H9 (cell line): ENCODE measurements around the gene CSRP1. TPM values are rescaled to one million over a fixed set of nuclear protein-coding genes. Genes with fewer than 3 reads are reported as not detected.

Experiments used
- DNase-seq: peaks from one replicate; pipeline ENCODE4 v3.0.0-alpha.2; 2017
- H2AFZ ChIP-seq: one replicate; pipeline ENCODE4 v1.6.1; 2013; ENCODE audit warnings: mild to moderate bottlenecking, low read length, control low read depth, moderate library complexity
- H2AK5ac ChIP-seq: 2 replicates; pipeline ENCODE4 v1.6.1; 2013; ENCODE audit warnings: low read length, control low read depth, mixed read lengths; ENCODE audit not compliant: insufficient read length
- H2BK120ac ChIP-seq: one replicate; pipeline ENCODE4 v1.6.1; 2013; ENCODE audit warnings: low read depth, mild to moderate bottlenecking, low read length, control low read depth, inconsistent platforms; ENCODE audit not compliant: poor library complexity, severe bottlenecking
- H2BK12ac ChIP-seq: 2 replicates; pipeline ENCODE4 v1.6.1; 2013; ENCODE audit warnings: low read length, control low read depth, mixed read lengths, low read depth; ENCODE audit not compliant: insufficient read length
- H2BK15ac ChIP-seq: 2 replicates; pipeline ENCODE4 v1.6.1; 2013; ENCODE audit warnings: low read depth, low read length, control low read depth
- H2BK20ac ChIP-seq: one replicate; pipeline ENCODE4 v1.6.1; 2013; ENCODE audit warnings: low read depth, mild to moderate bottlenecking, low read length, control low read depth, inconsistent platforms; ENCODE audit not compliant: poor library complexity, severe bottlenecking
- H2BK5ac ChIP-seq: 2 replicates; pipeline ENCODE4 v1.6.1; 2013; ENCODE audit warnings: low read length, control low read depth, mixed read lengths; ENCODE audit not compliant: insufficient read length
- H3K14ac ChIP-seq: 2 replicates; pipeline ENCODE4 v1.6.1; 2013; ENCODE audit warnings: low read length, control low read depth; ENCODE audit not compliant: insufficient read depth
- H3K18ac ChIP-seq: 2 replicates; pipeline ENCODE4 v1.6.1; 2013; ENCODE audit warnings: low read depth, mild to moderate bottlenecking, mixed read lengths, low read length, control low read depth; ENCODE audit not compliant: insufficient read length
- H3K23ac ChIP-seq: 2 replicates; pipeline ENCODE4 v1.6.1; 2013; ENCODE audit warnings: low read length, control low read depth, mixed read lengths, low read depth; ENCODE audit not compliant: insufficient read length
- H3K23me2 ChIP-seq: 2 replicates; pipeline ENCODE4 v1.6.1; 2013; ENCODE audit warnings: low read depth, mild to moderate bottlenecking, mixed read lengths, low read length, control low read depth; ENCODE audit not compliant: insufficient read length, poor library complexity, severe bottlenecking
- H3K27ac ChIP-seq: 2 replicates; pipeline ENCODE4 v1.5.1; 2013; ENCODE audit warnings: low read length, control low read depth, mixed read lengths, low read depth; ENCODE audit not compliant: insufficient read length
- H3K27me3 ChIP-seq: 2 replicates; pipeline ENCODE4 v1.6.1; 2013; ENCODE audit warnings: low read length, control low read depth, inconsistent platforms; ENCODE audit not compliant: insufficient read depth
- H3K4ac ChIP-seq: 2 replicates; pipeline ENCODE4 v1.6.1; 2013; ENCODE audit warnings: low read depth, mild to moderate bottlenecking, control low read depth, inconsistent platforms, low read length, moderate library complexity
- H3K4me1 ChIP-seq: 2 replicates; pipeline ENCODE4 v1.6.1; 2013; ENCODE audit warnings: low read length, control low read depth, inconsistent platforms; ENCODE audit not compliant: insufficient read depth
- H3K4me2 ChIP-seq: 2 replicates; pipeline ENCODE4 v1.6.1; 2013; ENCODE audit warnings: low read length, control low read depth, mixed read lengths; ENCODE audit not compliant: insufficient read length, insufficient read depth
- H3K56ac ChIP-seq: 2 replicates; pipeline ENCODE4 v1.6.1; 2013; ENCODE audit warnings: low read depth, mild to moderate bottlenecking, mixed read lengths, low read length, control low read depth; ENCODE audit not compliant: insufficient read length
- H3K79me1 ChIP-seq: 2 replicates; pipeline ENCODE4 v1.6.1; 2013; ENCODE audit warnings: low read depth, mild to moderate bottlenecking, moderate library complexity, low read length, control low read depth, inconsistent platforms; ENCODE audit not compliant: insufficient read depth, poor library complexity, severe bottlenecking
- H3K79me2 ChIP-seq: 2 replicates; pipeline ENCODE4 v1.6.1; 2013; ENCODE audit warnings: low read length, control low read depth, inconsistent platforms; ENCODE audit not compliant: insufficient read depth
- H3K9ac ChIP-seq: 2 replicates; pipeline ENCODE4 v1.6.1; 2013; ENCODE audit warnings: low read length, control low read depth, mixed read lengths; ENCODE audit not compliant: insufficient read length; ENCODE audit errors: extremely low read depth
- H3K9me3 ChIP-seq: one replicate; pipeline ENCODE4 v1.6.1; 2013; ENCODE audit warnings: low read depth, low read length, inconsistent platforms; ENCODE audit not compliant: control insufficient read depth
- H3T11ph ChIP-seq: one replicate; pipeline ENCODE4 v1.6.1; 2013; ENCODE audit warnings: mild to moderate bottlenecking, low read length, control low read depth, inconsistent platforms
- H4K20me1 ChIP-seq: one replicate; pipeline ENCODE4 v1.6.1; 2013; ENCODE audit not compliant: control insufficient read depth, insufficient read length, insufficient read depth
- H4K5ac ChIP-seq: 2 replicates; pipeline ENCODE4 v1.6.1; 2013; ENCODE audit warnings: low read depth, mild to moderate bottlenecking, mixed read lengths, low read length, control low read depth; ENCODE audit not compliant: insufficient read length
- H4K8ac ChIP-seq: replicated peaks from 2 replicates; pipeline ENCODE4 v1.6.1; 2013; ENCODE audit warnings: low read length, control low read depth, mixed read lengths, low read depth; ENCODE audit not compliant: insufficient read length
- H4K91ac ChIP-seq: 2 replicates; pipeline ENCODE4 v1.6.1; 2013; ENCODE audit warnings: low read depth, mild to moderate bottlenecking, moderate library complexity, mixed read lengths, low read length, control low read depth; ENCODE audit not compliant: insufficient read length
- H3K27ac Mint-ChIP-seq, 3 experiments: 2 replicates in 2 of 3; 3 replicates in 1 of 3; pipeline ENCODE4 v1.8.0; 2020 to 2021; ENCODE audit warnings: mixed read lengths in 3 of 3, mild to moderate bottlenecking in 1 of 3, moderate library complexity in 1 of 3
- H3K27me3 Mint-ChIP-seq: 2 replicates; pipeline ENCODE4 v1.8.0; 2021; ENCODE audit warnings: low read depth, mild to moderate bottlenecking, moderate library complexity, mixed read lengths
- H3K36me3 Mint-ChIP-seq, 3 experiments: 2 replicates in 2 of 3; 3 replicates in 1 of 3; pipeline ENCODE4 v1.8.0; 2020 to 2021; ENCODE audit warnings: low read depth in 3 of 3, mixed read lengths in 3 of 3; ENCODE audit not compliant: insufficient read depth in 1 of 3
- H3K4me1 Mint-ChIP-seq, 2 experiments: 2 replicates each; pipeline ENCODE4 v1.8.0; 2020; ENCODE audit warnings: mixed read lengths in 2 of 2
- H3K4me3 Mint-ChIP-seq, 2 experiments: 2 replicates in 1 of 2; 3 replicates in 1 of 2; pipeline ENCODE4 v1.8.0; 2020 to 2021; ENCODE audit warnings: mild to moderate bottlenecking in 2 of 2, mixed read lengths in 2 of 2, moderate library complexity in 1 of 2
- H3K9me3 Mint-ChIP-seq, 2 experiments: 2 replicates in 1 of 2; 3 replicates in 1 of 2; pipeline ENCODE4 v1.8.0; 2020; ENCODE audit warnings: mild to moderate bottlenecking in 2 of 2, mixed read lengths in 2 of 2, moderate library complexity in 1 of 2
- CTCF ChIP-seq: fragments of 200-600 bp; sonication (generic); conservative IDR thresholded peaks from 3 replicates; pipeline ENCODE4 v1.8.0; 2021; ENCODE audit warnings: antibody characterized with exemption, mild to moderate bottlenecking
- WGBS: extraction: QIAGEN DNeasy Blood & Tissue Kit; methylation state at CpG from one replicate; pipeline ENCODE4 v1.1.7; 2013; ENCODE audit warnings: missing lambda C conversion rate, low lambda C conversion rate, mixed read lengths; ENCODE audit not compliant: insufficient read length; ENCODE audit errors: extremely low coverage; 5-methylcytosine and 5-hydroxymethylcytosine counted together
- total RNA-seq: library from RNA; stranded (reverse); gene quantifications from 2 replicates; pipeline ENCODE4 v1.2.1, GENCODE V29; 2021

CSRP1 gene
- total RNA-seq, 1 experiment from 2014 or later = 0.44 TPM

GRCh38 chr1:201489643-201490261 lies 17.2 kb downstream of the CSRP1 start:
- Histone ChIP-seq H3K4ac (no peak overlapping the region), H3K9ac (no peak overlapping the region), H3K23ac (no peak overlapping the region), H3T11ph (no peak overlapping the region), H3K4me1 (no peaks in the 10 kb centered on the region), H2BK5ac (no peak overlapping the region), H2BK15ac (no peak overlapping the region), H3K27ac (no peak overlapping the region), H4K20me1 (no peaks in the 10 kb centered on the region), H3K79me2 (no peaks in the 10 kb centered on the region), H3K27me3 (no peaks in the 10 kb centered on the region), H2AFZ (no peak overlapping the region), H4K91ac (no peak overlapping the region), H3K79me1 (no peaks in the 10 kb centered on the region), H3K18ac (no peak overlapping the region), H4K5ac (no peak overlapping the region), H4K8ac (no peak overlapping the region), H3K14ac (no peak overlapping the region), H2AK5ac (no peak overlapping the region), H3K4me2 (no peak overlapping the region), H3K9me3 (no peaks in the 10 kb centered on the region), H2BK20ac (no peak overlapping the region), H2BK120ac (no peak overlapping the region), H2BK12ac (no peak overlapping the region), H3K56ac (no peak overlapping the region), H3K23me2 (no peaks in the 10 kb centered on the region)
- Mint-ChIP-seq H3K36me3 (peaks cover 0 to 4% (median 0%) of the 10 kb centered on the region in 3 experiments; a peak in 2 of 7 replicates), H3K9me3 (peaks cover 3 to 5% of the 10 kb centered on the region in 2 experiments; a peak in 3 of 5 replicates), H3K4me1 (peaks cover 16 to 19% of the 10 kb centered on the region in 2 experiments), H3K27me3 (no peaks in the 10 kb centered on the region; the same call in 1 of the 2 replicates), H3K4me3 (no peak overlapping the region), H3K27ac (peak overlapping the region in 1 of 3 experiments; percentile 66; a peak in 1 of 7 replicates)
- no peak for DNase-seq
- no peak for TF ChIP-seq CTCF
- no CpG with 5 or more reads among the region's 6 CpGs for WGBS
